ENCODE data around the gene TPPP2.

- TF ChIP-seq POLR2AphosphoS5 (IDR thresholded peaks at IDR 0.05; ENCODE audit: control insufficient read depth, insufficient read depth, low read depth, low read length) (no peak), ZEB2 (IDR thresholded peaks at IDR 0.05) (no peak), ZNF184 (CRISPR knock-in tag; IDR thresholded peaks at IDR 0.05) (no peak), ZBTB7A (IDR thresholded peaks at IDR 0.05; ENCODE audit: borderline replicate concordance, control insufficient read depth, low read depth, low read length) (no peak), POLR2A (conservative IDR thresholded peaks at IDR 0.05) (no peak), ZKSCAN1 (IDR thresholded peaks at IDR 0.05; ENCODE audit: low read depth, low read length) (no peak)
- TF ChIP-seq, protein P1, sequence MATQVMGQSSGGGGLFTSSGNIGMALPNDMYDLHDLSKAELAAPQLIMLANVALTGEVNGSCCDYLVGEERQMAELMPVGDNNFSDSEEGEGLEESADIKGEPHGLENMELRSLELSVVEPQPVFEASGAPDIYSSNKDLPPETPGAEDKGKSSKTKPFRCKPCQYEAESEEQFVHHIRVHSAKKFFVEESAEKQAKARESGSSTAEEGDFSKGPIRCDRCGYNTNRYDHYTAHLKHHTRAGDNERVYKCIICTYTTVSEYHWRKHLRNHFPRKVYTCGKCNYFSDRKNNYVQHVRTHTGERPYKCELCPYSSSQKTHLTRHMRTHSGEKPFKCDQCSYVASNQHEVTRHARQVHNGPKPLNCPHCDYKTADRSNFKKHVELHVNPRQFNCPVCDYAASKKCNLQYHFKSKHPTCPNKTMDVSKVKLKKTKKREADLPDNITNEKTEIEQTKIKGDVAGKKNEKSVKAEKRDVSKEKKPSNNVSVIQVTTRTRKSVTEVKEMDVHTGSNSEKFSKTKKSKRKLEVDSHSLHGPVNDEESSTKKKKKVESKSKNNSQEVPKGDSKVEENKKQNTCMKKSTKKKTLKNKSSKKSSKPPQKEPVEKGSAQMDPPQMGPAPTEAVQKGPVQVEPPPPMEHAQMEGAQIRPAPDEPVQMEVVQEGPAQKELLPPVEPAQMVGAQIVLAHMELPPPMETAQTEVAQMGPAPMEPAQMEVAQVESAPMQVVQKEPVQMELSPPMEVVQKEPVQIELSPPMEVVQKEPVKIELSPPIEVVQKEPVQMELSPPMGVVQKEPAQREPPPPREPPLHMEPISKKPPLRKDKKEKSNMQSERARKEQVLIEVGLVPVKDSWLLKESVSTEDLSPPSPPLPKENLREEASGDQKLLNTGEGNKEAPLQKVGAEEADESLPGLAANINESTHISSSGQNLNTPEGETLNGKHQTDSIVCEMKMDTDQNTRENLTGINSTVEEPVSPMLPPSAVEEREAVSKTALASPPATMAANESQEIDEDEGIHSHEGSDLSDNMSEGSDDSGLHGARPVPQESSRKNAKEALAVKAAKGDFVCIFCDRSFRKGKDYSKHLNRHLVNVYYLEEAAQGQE (IDR thresholded peaks at IDR 0.05; ENCODE audit: borderline replicate concordance) = no peak
- TF ChIP-seq, protein P1 (CRISPR knock-in tag; IDR thresholded peaks at IDR 0.05; ENCODE audit: low read depth) = no peak
These were observed 26.1 kb upstream of the TPPP2 start for GRCh38 chr14:21003788-21004346.

Measured in K562 (cell line).